Fibroblast of pulmonary artery (primary cell): ENCODE results near the gene RBFOX2.
A peak's percentile ranks its signal among the peaks of the same experiment; 100 is the strongest.

Source experiments
- DNase-seq: peaks from one replicate; pipeline ENCODE4 v3.0.0-alpha.2; 2010; ENCODE audit warnings: low read depth
- H3K4me3 ChIP-seq: replicated peaks from 2 replicates; pipeline ENCODE4 v1.5.1; 2011; ENCODE audit warnings: low read depth, mild to moderate bottlenecking, control low read depth, low read length, moderate library complexity
- CTCF ChIP-seq: IDR thresholded peaks from 2 replicates; pipeline ENCODE4 v1.5.1; 2011; ENCODE audit warnings: mild to moderate bottlenecking, control low read depth, low read length, inconsistent platforms; ENCODE audit errors: missing control alignments

The RBFOX2 gene

GRCh38 chr22:36010882-36011281 lies 17.7 kb downstream of the RBFOX2 start:
- H3K4me3 ChIP-seq = no peak overlapping the region
- DNase-seq = peak; percentile 78
- no peak for TF ChIP-seq CTCF

- no peak overlapping the region for H3K4me3 ChIP-seq
- no peak for DNase-seq
- no peak for TF ChIP-seq CTCF
These were observed 18.5 kb downstream of the RBFOX2 start for GRCh38 chr22:36010090-36010489.

- peak; percentile 77 for DNase-seq
- H3K4me3 ChIP-seq = no peak overlapping the region
- TF ChIP-seq CTCF = no peak
These were observed 19.5 kb downstream of the RBFOX2 start for GRCh38 chr22:36009085-36009484.

GRCh38 chr22:36008565-36008964 lies 20.1 kb downstream of the RBFOX2 start:
- no peak for DNase-seq
- no peak for TF ChIP-seq CTCF
- H3K4me3 ChIP-seq = no peak overlapping the region

- no peak overlapping the region for H3K4me3 ChIP-seq
- no peak for TF ChIP-seq CTCF
- no peak for DNase-seq
These were observed 20.5 kb downstream of the RBFOX2 start for GRCh38 chr22:36008131-36008530.

- no peak for DNase-seq
- no peak for TF ChIP-seq CTCF
- H3K4me3 ChIP-seq = no peak overlapping the region
These were observed 24.5 kb downstream of the RBFOX2 start for GRCh38 chr22:36003972-36004674.

- no peak for TF ChIP-seq CTCF
These were observed 25.8 kb downstream of the RBFOX2 start for GRCh38 chr22:36002718-36003260.

More at GRCh38 chr22:36002718-36003260, 25.8 kb downstream of the RBFOX2 start:
- H3K4me3 ChIP-seq = no peak overlapping the region
- no peak for DNase-seq
